H1 (cell line): ENCODE data around the gene GPANK1. TPM values are rescaled to one million over a fixed set of nuclear protein-coding genes. Genes with fewer than 3 reads are reported as not detected.

Experiments used
- KDM1A ChIP-seq: fragments of 200-600, 300-600 bp; sonication (generic); IDR thresholded peaks from 2 replicates; pipeline ENCODE4 v1.7.1; 2016; ENCODE audit warnings: mild to moderate bottlenecking, low read length, borderline replicate concordance
- polyA plus RNA-seq, 7 experiments: library from polyadenylated mRNA; depleted of rRNA in 3 of 7; stranded (reverse) in 5 of 7; unstranded in 2 of 7; fragments of >200 nt in 5 of 7; fragments of 200-250 nt in 2 of 7; gene quantifications; 1 replicate in 5 of 7; 2 replicates in 1 of 7; 4 replicates in 1 of 7; pipeline versions ENCODE4 v1.2.1 to v1.2.3, GENCODE V29; 2011 to 2013; ENCODE audit warnings: missing spikeins in 2 of 7, mixed read lengths in 2 of 7
- total RNA-seq: library from RNA; stranded (reverse); fragmentation: NEBNext Ultra II Directional; extraction: Animal tissue kit (Norgen Biotek cat#: 25700); gene quantifications from 2 replicates; pipeline ENCODE4 v1.2.1, GENCODE V29; 2021
- TF ChIP-seq, protein P1 (sequence below): fragments of 300-600 bp; sonication (generic); IDR thresholded peaks from 2 replicates; pipeline ENCODE4 v1.7.1; 2012; ENCODE audit warnings: low read length, moderate library complexity, mild to moderate bottlenecking, inconsistent platforms; ENCODE audit not compliant: insufficient replicate concordance

Gene GPANK1
- total and polyA plus RNA-seq, 2 of the 8 experiments (the other 6 are each of a cell fraction or from before 2014, with no cell fraction given), result 24.5 to 30.2 TPM

- TF ChIP-seq, protein P1, sequence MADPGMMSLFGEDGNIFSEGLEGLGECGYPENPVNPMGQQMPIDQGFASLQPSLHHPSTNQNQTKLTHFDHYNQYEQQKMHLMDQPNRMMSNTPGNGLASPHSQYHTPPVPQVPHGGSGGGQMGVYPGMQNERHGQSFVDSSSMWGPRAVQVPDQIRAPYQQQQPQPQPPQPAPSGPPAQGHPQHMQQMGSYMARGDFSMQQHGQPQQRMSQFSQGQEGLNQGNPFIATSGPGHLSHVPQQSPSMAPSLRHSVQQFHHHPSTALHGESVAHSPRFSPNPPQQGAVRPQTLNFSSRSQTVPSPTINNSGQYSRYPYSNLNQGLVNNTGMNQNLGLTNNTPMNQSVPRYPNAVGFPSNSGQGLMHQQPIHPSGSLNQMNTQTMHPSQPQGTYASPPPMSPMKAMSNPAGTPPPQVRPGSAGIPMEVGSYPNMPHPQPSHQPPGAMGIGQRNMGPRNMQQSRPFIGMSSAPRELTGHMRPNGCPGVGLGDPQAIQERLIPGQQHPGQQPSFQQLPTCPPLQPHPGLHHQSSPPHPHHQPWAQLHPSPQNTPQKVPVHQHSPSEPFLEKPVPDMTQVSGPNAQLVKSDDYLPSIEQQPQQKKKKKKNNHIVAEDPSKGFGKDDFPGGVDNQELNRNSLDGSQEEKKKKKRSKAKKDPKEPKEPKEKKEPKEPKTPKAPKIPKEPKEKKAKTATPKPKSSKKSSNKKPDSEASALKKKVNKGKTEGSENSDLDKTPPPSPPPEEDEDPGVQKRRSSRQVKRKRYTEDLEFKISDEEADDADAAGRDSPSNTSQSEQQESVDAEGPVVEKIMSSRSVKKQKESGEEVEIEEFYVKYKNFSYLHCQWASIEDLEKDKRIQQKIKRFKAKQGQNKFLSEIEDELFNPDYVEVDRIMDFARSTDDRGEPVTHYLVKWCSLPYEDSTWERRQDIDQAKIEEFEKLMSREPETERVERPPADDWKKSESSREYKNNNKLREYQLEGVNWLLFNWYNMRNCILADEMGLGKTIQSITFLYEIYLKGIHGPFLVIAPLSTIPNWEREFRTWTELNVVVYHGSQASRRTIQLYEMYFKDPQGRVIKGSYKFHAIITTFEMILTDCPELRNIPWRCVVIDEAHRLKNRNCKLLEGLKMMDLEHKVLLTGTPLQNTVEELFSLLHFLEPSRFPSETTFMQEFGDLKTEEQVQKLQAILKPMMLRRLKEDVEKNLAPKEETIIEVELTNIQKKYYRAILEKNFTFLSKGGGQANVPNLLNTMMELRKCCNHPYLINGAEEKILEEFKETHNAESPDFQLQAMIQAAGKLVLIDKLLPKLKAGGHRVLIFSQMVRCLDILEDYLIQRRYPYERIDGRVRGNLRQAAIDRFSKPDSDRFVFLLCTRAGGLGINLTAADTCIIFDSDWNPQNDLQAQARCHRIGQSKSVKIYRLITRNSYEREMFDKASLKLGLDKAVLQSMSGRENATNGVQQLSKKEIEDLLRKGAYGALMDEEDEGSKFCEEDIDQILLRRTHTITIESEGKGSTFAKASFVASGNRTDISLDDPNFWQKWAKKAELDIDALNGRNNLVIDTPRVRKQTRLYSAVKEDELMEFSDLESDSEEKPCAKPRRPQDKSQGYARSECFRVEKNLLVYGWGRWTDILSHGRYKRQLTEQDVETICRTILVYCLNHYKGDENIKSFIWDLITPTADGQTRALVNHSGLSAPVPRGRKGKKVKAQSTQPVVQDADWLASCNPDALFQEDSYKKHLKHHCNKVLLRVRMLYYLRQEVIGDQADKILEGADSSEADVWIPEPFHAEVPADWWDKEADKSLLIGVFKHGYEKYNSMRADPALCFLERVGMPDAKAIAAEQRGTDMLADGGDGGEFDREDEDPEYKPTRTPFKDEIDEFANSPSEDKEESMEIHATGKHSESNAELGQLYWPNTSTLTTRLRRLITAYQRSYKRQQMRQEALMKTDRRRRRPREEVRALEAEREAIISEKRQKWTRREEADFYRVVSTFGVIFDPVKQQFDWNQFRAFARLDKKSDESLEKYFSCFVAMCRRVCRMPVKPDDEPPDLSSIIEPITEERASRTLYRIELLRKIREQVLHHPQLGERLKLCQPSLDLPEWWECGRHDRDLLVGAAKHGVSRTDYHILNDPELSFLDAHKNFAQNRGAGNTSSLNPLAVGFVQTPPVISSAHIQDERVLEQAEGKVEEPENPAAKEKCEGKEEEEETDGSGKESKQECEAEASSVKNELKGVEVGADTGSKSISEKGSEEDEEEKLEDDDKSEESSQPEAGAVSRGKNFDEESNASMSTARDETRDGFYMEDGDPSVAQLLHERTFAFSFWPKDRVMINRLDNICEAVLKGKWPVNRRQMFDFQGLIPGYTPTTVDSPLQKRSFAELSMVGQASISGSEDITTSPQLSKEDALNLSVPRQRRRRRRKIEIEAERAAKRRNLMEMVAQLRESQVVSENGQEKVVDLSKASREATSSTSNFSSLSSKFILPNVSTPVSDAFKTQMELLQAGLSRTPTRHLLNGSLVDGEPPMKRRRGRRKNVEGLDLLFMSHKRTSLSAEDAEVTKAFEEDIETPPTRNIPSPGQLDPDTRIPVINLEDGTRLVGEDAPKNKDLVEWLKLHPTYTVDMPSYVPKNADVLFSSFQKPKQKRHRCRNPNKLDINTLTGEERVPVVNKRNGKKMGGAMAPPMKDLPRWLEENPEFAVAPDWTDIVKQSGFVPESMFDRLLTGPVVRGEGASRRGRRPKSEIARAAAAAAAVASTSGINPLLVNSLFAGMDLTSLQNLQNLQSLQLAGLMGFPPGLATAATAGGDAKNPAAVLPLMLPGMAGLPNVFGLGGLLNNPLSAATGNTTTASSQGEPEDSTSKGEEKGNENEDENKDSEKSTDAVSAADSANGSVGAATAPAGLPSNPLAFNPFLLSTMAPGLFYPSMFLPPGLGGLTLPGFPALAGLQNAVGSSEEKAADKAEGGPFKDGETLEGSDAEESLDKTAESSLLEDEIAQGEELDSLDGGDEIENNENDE, result no peak
- TF ChIP-seq KDM1A, result no peak
- TF ChIP-seq, all 59 proteins: peak for 0
Measured at GRCh38 chr6:31639449-31639861, 25.3 kb downstream of the GPANK1 start (continued).
